Mucosa of rectum (tissue), 2 donors: ENCODE results near the gene ITGA8.
"Not testable (repeated sequence)": the region's sequence is repeated elsewhere in the genome, so short reads cannot be mapped to it uniquely, and the experiment has no call there.

Source experiments
- H3K27ac ChIP-seq, 2 donors: one replicate each; pipeline ENCODE4 v1.7.0; 2013; ENCODE audit warnings: inconsistent platforms in 2 of 2, low read depth in 2 of 2, low read length in 2 of 2
- H3K27me3 ChIP-seq, 2 donors: one replicate each; pipeline ENCODE4 v1.7.0; 2013; ENCODE audit warnings: low read length in 2 of 2; ENCODE audit not compliant: control insufficient read depth in 2 of 2, insufficient read depth in 2 of 2
- H3K36me3 ChIP-seq, 2 donors: one replicate each; pipeline ENCODE4 v1.7.0; 2013; ENCODE audit warnings: low read length in 2 of 2; ENCODE audit not compliant: control insufficient read depth in 2 of 2, insufficient read depth in 2 of 2
- H3K4me1 ChIP-seq, 2 donors: one replicate each; pipeline ENCODE4 v1.7.0; 2013; ENCODE audit warnings: low read length in 2 of 2, mild to moderate bottlenecking in 1 of 2; ENCODE audit not compliant: control insufficient read depth in 2 of 2, insufficient read depth in 2 of 2
- H3K4me3 ChIP-seq, 2 donors: one replicate each; pipeline ENCODE4 v1.7.0; 2013; ENCODE audit warnings: low read length in 2 of 2
- H3K9ac ChIP-seq, 2 donors: one replicate each; pipeline ENCODE4 v1.7.0; 2013; ENCODE audit warnings: low read length in 2 of 2, low read depth in 1 of 2, mild to moderate bottlenecking in 1 of 2
- H3K9me3 ChIP-seq, 2 donors: one replicate each; pipeline ENCODE4 v1.7.0; 2013; ENCODE audit warnings: low read length in 2 of 2; ENCODE audit not compliant: control insufficient read depth in 2 of 2
- donor health status: healthy.
- donor health status: Normal muscosa, but diverticular disease.

Gene ITGA8

GRCh38 chr10:15658069-15658702, 61.5 kb downstream of the ITGA8 start:
- Histone ChIP-seq H3K27ac (no peak overlapping the region), H3K36me3 (no peaks in the 10 kb centered on the region), H3K27me3 (no peaks in the 10 kb centered on the region), H3K4me1 (no peaks in the 10 kb centered on the region), H3K9ac (no peak overlapping the region), H3K9me3 (no peaks in the 10 kb centered on the region), H3K4me3 (no peak overlapping the region)

DNA sequence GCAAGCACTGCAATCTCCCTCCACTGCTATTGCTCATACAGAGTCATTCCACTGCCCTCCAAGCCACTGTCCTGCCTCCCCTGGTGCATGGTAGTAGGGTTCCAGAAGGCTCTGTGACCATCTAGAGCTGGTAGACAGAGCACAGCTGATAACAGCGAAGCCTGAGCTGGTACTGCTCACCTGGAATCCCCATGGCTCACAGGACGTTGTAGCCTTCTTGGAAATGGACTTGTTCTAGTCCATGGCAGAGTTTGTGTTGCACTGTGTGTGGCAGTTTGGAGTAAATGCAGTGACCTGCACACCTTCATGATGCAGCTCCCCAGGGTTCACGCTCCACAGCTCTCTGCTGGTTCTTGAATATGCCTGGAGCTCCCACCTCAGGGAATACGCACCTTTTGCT, 67.0 kb downstream of the ITGA8 start:
- no peak overlapping the region for H3K27ac ChIP-seq
- no peaks in the 10 kb centered on the region for H3K9me3 ChIP-seq
- no peaks in the 10 kb centered on the region for H3K36me3 ChIP-seq
- H3K4me1 ChIP-seq: no peaks in the 10 kb centered on the region
- H3K4me3 ChIP-seq: no peak overlapping the region
- no peaks in the 10 kb centered on the region for H3K27me3 ChIP-seq
- H3K9ac ChIP-seq: no peak overlapping the region

DNA sequence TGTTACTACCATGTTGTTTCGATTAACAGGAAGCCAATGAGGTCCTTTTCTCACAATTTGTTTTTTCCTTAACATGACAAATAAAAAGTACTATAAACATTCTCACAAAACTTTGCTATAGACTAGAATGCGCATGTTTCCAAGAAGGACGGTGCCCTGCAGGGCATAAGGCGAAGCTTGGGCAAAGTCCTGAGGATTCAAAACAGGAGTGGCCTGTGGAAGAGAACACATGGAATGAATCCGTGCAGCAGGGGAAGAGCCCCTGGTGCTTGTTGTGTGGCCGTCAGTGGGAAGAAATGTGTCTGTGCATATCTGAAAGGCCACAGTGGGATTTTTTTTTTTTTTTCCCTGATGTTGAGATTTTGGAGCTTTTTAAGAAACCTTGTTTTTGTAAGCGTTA, 67.6 kb downstream of the ITGA8 start:
- no peaks in the 10 kb centered on the region for H3K4me1 ChIP-seq

GRCh38 chr10:15651175-15651574, 68.5 kb downstream of the ITGA8 start:
- H3K9me3 ChIP-seq: no peaks in the 10 kb centered on the region
- no peak overlapping the region for H3K4me3 ChIP-seq
- H3K27me3 ChIP-seq: no peaks in the 10 kb centered on the region
- no peak overlapping the region for H3K9ac ChIP-seq
- no peaks in the 10 kb centered on the region for H3K4me1 ChIP-seq
- H3K36me3 ChIP-seq: no peaks in the 10 kb centered on the region
- H3K27ac ChIP-seq: no peak overlapping the region

More for the DNA sequence above, 67.6 kb downstream of the ITGA8 start:
- no peak overlapping the region for H3K9ac ChIP-seq
- H3K27me3 ChIP-seq: no peaks in the 10 kb centered on the region
- no peaks in the 10 kb centered on the region for H3K36me3 ChIP-seq
- no peak overlapping the region for H3K4me3 ChIP-seq
- H3K27ac ChIP-seq: no peak overlapping the region
- H3K9me3 ChIP-seq: no peaks in the 10 kb centered on the region

DNA sequence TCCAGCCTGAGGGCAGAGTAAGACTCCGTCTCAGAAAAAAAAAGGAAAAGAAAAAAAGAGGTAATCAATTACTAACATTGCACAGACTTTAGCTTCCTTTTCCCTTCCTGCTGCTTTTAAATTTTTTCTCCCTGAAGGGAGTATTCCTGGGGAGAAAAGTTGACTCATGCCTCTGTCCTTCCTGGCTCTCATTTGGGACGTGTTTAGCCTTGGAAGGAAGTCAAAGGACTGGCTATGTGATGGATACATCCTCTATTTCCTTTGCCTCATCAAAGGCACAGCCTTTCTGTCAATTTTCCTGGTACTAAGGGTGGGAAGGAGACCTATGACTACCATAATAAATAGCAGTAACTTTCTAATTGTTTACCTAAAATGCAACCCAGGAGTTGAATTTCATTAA, 77.6 kb downstream of the ITGA8 start:
- Histone ChIP-seq H3K27me3 (no peaks in the 10 kb centered on the region), H3K36me3 (no peaks in the 10 kb centered on the region), H3K9me3 (no peaks in the 10 kb centered on the region), H3K4me3 (no peak overlapping the region), H3K9ac (no peak overlapping the region), H3K4me1 (no peaks in the 10 kb centered on the region), H3K27ac (no peak overlapping the region)

GRCh38 chr10:15640536-15641085, 79.1 kb downstream of the ITGA8 start:
- Histone ChIP-seq H3K9me3 (no peaks in the 10 kb centered on the region), H3K9ac (no peak overlapping the region), H3K36me3 (no peaks in the 10 kb centered on the region), H3K4me1 (no peaks in the 10 kb centered on the region), H3K4me3 (no peak overlapping the region), H3K27me3 (no peaks in the 10 kb centered on the region), H3K27ac (no peak overlapping the region)

DNA sequence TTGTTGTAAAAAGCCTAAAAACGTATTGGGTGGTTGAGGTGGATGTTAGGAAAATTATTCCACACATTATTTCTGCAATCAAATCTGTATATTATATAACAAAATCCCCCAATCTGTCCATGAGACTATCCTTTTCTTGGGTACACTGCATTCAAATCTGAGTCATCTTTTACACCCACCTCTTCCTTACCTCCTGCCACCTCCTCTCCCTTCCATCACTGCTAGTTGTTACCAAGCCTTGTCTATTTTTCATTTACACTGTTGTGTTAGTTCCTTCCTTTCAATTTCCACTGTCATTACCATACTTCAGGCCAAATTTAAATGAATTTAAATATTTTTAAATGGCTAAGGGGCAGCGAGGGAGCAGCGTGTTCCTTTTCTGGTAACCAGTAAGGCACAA, 83.3 kb downstream of the ITGA8 start:
- H3K27ac ChIP-seq: no peak overlapping the region
- H3K4me1 ChIP-seq: no peaks in the 10 kb centered on the region
- no peak overlapping the region for H3K9ac ChIP-seq
- no peak overlapping the region for H3K4me3 ChIP-seq
- no peaks in the 10 kb centered on the region for H3K9me3 ChIP-seq
- H3K27me3 ChIP-seq: no peaks in the 10 kb centered on the region
- H3K36me3 ChIP-seq: no peaks in the 10 kb centered on the region

DNA sequence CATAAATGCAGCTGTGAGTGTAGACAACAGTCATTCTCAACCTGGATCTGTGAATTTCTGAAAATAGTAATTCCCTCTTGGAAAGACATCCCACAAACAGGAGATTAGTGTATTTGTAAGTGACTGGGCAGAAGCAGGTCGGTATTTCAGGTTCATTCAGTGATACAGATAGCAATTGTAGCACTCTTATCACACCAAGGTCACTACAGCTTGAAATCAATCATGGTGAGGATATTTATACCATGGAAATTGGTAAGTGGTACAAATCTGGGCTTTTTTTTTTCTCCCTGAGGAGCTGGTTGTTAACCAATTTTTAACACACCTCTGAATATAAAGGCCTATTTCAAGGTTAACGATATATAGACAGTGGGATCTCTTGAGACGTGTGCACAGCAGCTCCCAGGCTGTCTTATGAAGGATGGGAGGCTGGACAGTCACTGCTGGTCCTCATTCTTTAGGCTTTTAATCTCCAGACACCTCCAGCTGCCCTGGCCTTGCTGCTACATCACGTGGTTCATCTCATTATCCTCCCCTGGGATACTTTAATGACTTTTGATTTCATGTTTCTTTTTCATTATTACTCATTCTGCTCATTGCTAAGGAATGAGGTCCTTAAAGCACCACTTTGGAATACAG, 87.1 kb downstream of the ITGA8 start:
- Histone ChIP-seq H3K36me3 (no peaks in the 10 kb centered on the region), H3K27me3 (no peaks in the 10 kb centered on the region), H3K9ac (no peak overlapping the region), H3K9me3 (no peaks in the 10 kb centered on the region), H3K27ac (no peak overlapping the region), H3K4me1 (no peaks in the 10 kb centered on the region), H3K4me3 (no peak overlapping the region)

DNA sequence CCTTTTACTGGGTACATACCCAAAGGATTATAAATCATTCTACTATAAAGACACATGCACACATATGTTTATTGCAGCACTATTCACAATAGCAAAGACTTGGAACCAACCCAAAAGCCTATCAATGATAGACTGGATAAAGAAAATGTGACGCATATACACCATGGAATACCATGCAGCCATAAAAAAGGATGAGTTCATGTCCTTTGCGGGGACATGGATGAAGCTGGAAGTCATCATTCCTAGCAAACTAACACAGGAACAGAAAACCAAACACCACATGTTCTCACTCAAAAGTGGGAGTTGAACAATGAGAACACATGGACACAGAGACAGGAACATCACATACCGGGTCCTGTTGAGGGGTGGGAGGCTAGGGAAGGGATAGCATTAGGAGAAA, 88.5 kb downstream of the ITGA8 start:
- H3K27ac ChIP-seq, H3K4me1 ChIP-seq, H3K9me3 ChIP-seq, H3K9ac ChIP-seq, H3K36me3 ChIP-seq, H3K4me3 ChIP-seq, H3K27me3 ChIP-seq: not testable (repeated sequence)

DNA sequence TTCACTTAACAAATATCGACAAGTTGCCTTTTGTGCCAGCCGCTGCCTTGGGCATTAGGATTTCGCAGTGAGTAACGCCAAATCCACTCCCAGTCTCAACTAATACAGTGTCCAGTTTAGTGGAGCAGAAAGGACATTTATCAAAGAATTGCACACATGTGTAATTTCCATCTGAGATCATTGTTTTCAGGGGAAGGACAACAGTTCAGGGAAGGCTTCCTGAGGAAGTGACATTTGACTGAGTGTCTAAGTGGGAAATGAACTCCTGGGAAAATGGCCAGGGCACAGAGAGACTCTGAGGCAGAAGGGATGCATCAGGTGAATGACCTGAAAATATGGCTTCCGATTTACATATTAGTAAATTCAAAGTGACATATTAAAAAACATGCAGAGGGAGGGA, 89.4 kb downstream of the ITGA8 start:
- Histone ChIP-seq H3K9ac (no peak overlapping the region), H3K9me3 (no peaks in the 10 kb centered on the region), H3K36me3 (no peaks in the 10 kb centered on the region), H3K4me3 (no peak overlapping the region), H3K27me3 (no peaks in the 10 kb centered on the region), H3K27ac (no peak overlapping the region), H3K4me1 (no peaks in the 10 kb centered on the region)
